Lower leg skin (tissue), 3 donors: ENCODE measurements around the gene RBFOX2.

Source experiments
- CTCF ChIP-seq, 3 donors: fragments of 450-650 bp; IDR thresholded peaks; one replicate each; pipeline ENCODE4 v1.5.1; 2016; ENCODE audit warnings: antibody characterized with exemption in 3 of 3, mild to moderate bottlenecking in 3 of 3, moderate library complexity in 2 of 3
- POLR2A ChIP-seq, 2 donors: fragments of 450-650 bp; IDR thresholded peaks; one replicate each; pipeline ENCODE4 v1.6.1; 2016 to 2017; ENCODE audit warnings: antibody characterized with exemption in 2 of 2, mild to moderate bottlenecking in 1 of 2, moderate library complexity in 1 of 2

- no peak for TF ChIP-seq POLR2A (IDR thresholded peaks at IDR 0.05)
- no peak for TF ChIP-seq CTCF (IDR thresholded peaks at IDR 0.05)
These were observed 209.7 kb downstream of the RBFOX2 start for GRCh38 chr22:35818897-35819296.
